Activated naive CD4-positive, alpha-beta T cell treated with anti-CD3 and anti-CD28 coated beads for 36 hours (primary cell): ENCODE results near the gene WDR17. TPM values are rescaled to one million over a fixed set of nuclear protein-coding genes. Genes with fewer than 3 reads are reported as not detected.

Experiments
- CTCF ChIA-PET: fragments of 350-600 bp; sonication (Branson Sonifier 250); formaldehyde crosslinking; loops from one replicate; lab custom pipeline; 2021; ENCODE audit warnings: antibody characterized with exemption; lab: Charles Lee
- DNase-seq: peaks from one replicate; pipeline ENCODE4 v3.0.0-alpha.2; 2020
- H3K27ac Mint-ChIP-seq: one replicate; pipeline ENCODE4 v1.8.0; 2021; ENCODE audit warnings: mild to moderate bottlenecking, mixed read lengths
- H3K27me3 Mint-ChIP-seq: one replicate; pipeline ENCODE4 v1.8.0; 2021; ENCODE audit warnings: low read depth, mixed read lengths
- H3K36me3 Mint-ChIP-seq: one replicate; pipeline ENCODE4 v1.8.0; 2021; ENCODE audit warnings: low read depth, mixed read lengths
- H3K4me1 Mint-ChIP-seq: one replicate; pipeline ENCODE4 v1.8.0; 2021; ENCODE audit warnings: low read depth, mixed read lengths
- H3K4me3 Mint-ChIP-seq: one replicate; pipeline ENCODE4 v1.8.0; 2021; ENCODE audit warnings: mild to moderate bottlenecking, moderate library complexity, mixed read lengths
- H3K9me3 Mint-ChIP-seq: one replicate; pipeline ENCODE4 v1.8.0; 2021; ENCODE audit warnings: mixed read lengths
- intact Hi-C: fragments of 100-400 bp; cut with micrococcal nuclease; formaldehyde crosslinking; loops from one replicate; pipeline ENCODE4 v1.15.1; 2023
- total RNA-seq, 2 experiments: library from RNA; stranded (reverse); gene quantifications; one replicate each; pipeline ENCODE4 v1.2.3, GENCODE V29; 2021

WDR17 gene
- total RNA-seq, 2 experiments from 2014 or later = 1.4 to 1.7 TPM

- no peaks in the 10 kb centered on the region for H3K4me1 Mint-ChIP-seq
- CTCF ChIA-PET = no interaction called here
- no peaks in the 10 kb centered on the region for H3K9me3 Mint-ChIP-seq
- H3K27me3 Mint-ChIP-seq = peaks cover 8% of the 10 kb centered on the region
- intact Hi-C loops = no loop called here
- no peak overlapping the region for H3K4me3 Mint-ChIP-seq
- H3K27ac Mint-ChIP-seq = no peak overlapping the region
- no peaks in the 10 kb centered on the region for H3K36me3 Mint-ChIP-seq
- no peak for DNase-seq
Measured at GRCh38 chr4:176229645-176230044, 164.0 kb downstream of the WDR17 start.

Other genes starting within 250 kb of the WDR17 start
- gene SPATA4, start 129.7 kb downstream of the WDR17 start, total RNA-seq = not detected
- gene ASB5, start 203.4 kb downstream of the WDR17 start, total RNA-seq = not detected